GM18505 (cell line): Measurements from ENCODE around the gene CHMP4A.
A peak's percentile ranks its signal among the peaks of the same experiment; 100 is the strongest.
"Not testable (repeated sequence)": the region's sequence is repeated elsewhere in the genome, so short reads cannot be mapped to it uniquely, and the experiment has no call there.

Experiments
- ATAC-seq: cut with Tn5 transposase; IDR thresholded peaks from one replicate; pipeline ENCODE4 v1.9.1; 2021; ENCODE audit not compliant: unreplicated experiment
- POLR2A ChIP-seq: IDR thresholded peaks from 4 replicates; pipeline ENCODE4 v1.6.1; 2011; ENCODE audit warnings: borderline replicate concordance; ENCODE audit not compliant: insufficient read depth, insufficient read length; ENCODE audit errors: extremely low read depth

The CHMP4A gene

DNA sequence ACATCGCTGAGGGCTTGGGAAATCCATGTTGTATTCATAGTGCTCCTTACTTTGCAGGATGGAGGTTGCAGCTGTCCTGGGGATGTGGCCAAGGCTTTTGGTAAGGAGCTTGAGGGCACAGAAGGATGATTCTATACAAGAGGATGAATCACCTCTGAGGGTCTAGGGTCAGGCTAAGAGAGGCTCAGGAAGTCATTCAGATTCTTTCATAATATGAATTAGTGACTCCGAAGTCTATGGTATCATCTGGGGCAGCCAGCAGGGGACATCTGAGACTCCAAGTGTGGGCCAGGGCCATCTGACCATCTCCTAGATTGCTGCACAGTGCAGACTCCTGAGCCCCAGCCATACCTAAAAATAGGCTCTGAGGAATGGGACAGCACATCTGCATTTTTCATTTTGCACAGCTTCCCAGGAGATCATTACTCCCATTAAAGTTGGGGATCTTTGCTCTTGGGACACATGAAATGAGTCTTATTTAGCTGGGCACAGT, 24.2 kb upstream of the CHMP4A start:
- ATAC-seq, result no peak
- TF ChIP-seq POLR2A, result no peak

DNA sequence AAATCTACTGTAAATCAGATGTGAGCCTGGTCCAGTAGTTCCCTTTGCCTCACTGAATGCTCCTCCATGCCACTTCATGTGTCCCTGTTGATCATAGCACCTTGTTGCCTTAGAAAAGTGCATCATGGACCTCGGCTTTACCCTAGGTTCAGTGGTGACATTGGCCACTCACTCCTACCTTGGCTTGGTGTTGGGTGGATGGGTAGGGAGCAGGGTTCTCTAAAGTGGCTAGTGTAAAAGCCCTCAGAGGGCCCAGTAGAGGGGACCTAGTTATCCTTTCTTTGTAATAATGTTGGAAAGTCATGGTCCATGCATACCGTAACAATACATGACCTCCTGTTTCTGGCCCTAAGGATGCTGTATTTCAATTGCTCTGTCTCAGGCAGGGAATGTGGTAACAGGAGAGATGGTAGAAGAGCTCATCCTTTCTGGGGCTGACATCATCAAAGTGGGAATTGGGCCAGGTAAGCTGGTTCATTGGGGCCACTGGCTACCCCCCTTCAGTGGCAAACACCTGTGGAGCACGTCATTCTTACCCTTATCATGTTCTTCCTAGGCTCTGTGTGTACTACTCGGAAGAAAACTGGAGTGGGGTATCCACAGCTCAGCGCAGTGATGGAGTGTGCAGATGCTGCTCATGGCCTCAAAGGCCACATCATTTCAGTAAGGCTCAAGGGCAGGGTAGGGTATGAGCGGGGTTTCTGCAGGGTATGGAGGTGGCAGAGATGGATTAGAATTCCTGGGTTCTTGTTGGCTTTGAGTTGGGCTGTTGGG, 23.6 kb upstream of the CHMP4A start:
- ATAC-seq, result no peak
- no peak for TF ChIP-seq POLR2A

DNA sequence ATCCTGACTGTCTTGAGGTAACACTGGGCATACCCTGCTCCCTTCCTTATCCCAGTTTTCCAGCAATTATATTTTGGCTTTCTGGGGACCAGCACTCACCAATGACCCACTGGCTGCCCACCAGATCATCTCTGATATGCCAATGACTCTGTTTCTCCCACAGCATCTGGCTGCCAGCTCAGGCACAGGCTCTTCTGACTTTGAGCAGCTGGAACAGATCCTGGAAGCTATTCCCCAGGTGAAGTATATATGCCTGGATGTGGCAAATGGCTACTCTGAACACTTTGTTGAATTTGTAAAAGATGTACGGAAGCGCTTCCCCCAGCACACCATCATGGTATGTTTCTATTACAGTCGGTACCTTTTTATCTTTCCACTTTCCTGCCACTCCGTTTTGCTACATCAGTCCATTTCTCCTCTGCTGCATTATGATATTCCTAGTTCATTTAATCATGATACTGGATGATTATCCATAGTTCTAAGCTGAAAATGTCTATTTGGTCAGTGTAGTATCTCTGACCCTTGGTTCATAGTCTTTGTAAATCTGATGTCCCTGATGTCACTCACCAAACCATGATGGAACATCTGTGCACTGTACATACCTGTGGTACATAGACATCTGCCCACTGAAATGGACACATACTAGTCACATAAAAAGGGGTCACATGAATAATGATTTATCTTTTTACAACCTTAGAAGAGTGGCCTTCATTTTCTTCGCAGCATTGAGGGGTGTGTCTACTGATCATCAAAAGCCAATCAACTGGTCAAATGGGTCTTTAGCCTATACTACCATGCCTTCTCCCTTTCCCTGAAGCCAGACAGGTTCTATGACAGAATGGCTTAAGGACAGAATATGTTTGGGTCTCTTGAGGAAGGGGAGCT, 22.8 kb upstream of the CHMP4A start:
- no peak for ATAC-seq
- TF ChIP-seq POLR2A, result no peak

DNA sequence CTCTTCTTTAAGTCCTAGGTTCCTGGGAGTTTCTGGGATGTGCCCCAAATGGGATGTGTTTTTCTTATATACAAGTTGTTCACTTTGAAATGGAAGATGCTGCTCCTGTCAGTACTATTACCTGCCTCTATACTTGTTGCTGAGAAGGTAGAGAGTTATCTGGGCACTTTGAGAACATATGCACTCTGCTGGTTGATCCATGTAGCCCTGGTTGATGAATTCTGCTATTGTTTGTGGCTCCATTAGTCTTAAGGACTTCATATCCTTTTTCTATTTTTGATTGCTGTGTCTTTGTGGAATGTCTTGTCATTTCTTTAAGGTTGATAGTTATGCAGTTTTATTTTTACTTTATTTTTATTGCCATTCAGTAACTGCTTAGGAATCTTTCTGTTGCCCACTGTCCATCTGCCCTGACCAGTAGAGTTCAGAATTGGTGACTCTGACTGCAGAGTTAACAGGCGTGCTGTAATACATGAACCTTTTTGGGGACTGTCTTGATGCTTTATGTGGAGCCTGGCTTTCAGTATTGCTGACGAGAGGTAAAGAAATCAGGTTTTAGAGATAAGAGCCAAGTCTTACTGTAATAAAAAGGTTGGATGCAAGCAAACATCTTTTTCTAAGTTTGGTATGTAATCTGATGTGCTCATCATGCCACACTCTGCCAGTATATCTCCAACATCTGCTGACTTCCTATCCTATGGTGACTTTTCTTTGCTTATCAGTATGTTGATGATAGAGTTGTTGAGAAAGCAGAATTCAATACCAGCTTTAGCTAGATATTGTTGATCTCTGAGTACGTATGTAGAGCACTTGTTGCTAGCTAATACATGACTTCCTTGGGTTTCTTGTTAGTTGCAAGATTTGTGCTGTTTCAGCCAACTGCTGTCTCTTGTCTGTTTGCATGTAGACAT, 21.1 kb upstream of the CHMP4A start:
- ATAC-seq, result no peak
- peak; percentile 11 for TF ChIP-seq POLR2A

DNA sequence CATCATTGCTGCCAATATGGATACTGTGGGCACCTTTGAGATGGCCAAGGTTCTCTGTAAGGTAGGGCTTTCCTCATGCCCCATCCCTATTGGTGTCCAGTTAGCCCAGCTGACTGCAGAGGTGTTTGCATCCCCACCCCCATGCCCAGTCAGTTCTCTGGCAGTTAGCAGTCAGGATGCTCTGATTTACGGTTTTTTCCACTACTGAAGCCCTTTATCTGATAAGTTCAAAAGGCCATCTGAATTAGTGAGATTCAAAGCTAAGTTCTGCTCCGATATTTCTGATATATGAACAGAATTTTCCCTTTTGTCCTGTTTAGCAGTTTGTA, 20.2 kb upstream of the CHMP4A start:
- no peak for ATAC-seq
- no peak for TF ChIP-seq POLR2A

DNA sequence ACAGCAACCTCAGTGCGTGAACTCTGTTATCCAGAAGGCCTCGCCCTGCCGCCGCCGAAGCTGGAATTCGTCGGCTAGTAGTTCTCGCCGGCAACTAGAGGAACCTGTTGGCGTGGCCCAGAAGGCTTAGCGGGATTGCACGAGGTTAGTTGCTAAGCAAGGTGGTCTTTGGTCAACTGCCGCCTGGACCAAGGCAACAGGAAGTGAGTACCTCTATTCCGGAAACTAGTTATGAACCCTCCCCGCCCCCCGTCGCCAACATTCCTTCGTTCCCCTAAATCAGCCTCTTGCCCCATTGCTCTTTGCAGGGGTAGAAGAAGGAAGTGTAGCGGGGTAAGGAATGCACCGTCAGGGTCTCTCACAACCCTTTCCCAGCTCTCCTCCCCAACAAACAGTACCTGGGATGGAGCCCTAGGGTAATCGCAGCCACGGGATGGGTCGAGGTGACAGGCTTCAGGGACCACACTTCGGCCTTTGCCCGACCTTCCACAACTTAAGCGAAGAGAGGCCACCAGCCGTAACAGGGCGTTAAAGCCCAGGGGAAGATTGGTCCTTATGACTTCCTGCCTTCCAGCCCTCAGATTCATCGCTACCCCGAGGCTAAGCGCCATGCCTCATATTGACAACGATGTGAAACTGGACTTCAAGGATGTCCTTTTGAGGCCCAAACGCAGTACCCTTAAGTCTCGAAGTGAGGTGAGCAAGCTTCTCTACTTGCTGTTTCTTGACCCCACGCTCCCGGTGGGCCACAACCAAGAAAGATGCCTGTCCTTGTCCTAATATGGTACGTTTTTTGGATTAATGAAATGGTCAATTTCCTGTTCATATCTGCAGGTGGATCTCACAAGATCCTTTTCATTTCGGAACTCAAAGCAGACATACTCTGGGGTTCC, 19.6 kb upstream of the CHMP4A start, which contains the start of gene GMPR2:
Gene GMPR2 (plus strand): TSS at position 285 of the 893 bp plus-strand sequence. CDS start 325 bp downstream, at position 610.
- peak; percentile 46 for TF ChIP-seq POLR2A
- peak; percentile 54 for ATAC-seq

DNA sequence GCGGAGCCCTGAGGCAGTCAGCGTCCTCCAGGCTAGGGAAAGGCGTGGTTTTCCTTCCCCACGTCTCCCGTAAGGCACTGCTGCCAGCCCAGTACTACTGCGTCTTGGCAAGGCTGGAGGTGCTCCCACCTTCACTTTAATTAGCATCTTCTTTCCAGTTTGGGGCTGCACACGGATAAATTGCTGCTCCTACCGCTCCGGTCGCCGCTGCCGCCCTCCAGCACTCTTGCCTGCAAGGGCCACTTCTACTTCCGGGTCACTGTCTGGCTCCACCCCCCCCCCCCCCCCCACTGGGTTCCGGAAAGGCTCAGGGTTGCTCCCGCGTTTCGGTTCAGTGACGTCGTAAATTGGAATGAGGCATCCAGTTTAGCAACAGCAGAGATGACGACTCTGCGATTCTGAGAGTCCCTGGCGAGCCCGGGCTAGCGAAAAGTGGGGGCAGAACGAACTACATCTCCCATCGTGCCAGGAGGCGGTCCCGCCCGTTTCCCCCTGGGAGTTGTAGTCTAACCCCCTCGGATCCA, 18.9 kb upstream of the CHMP4A start, which contains the start of gene NEDD8:
Gene NEDD8 (minus strand): TSS at position 247 of the 524 bp plus-strand sequence. CDS start 100 bp downstream, at position 147.
- peak; percentile 61 for TF ChIP-seq POLR2A
- peak; percentile 72 for ATAC-seq

DNA sequence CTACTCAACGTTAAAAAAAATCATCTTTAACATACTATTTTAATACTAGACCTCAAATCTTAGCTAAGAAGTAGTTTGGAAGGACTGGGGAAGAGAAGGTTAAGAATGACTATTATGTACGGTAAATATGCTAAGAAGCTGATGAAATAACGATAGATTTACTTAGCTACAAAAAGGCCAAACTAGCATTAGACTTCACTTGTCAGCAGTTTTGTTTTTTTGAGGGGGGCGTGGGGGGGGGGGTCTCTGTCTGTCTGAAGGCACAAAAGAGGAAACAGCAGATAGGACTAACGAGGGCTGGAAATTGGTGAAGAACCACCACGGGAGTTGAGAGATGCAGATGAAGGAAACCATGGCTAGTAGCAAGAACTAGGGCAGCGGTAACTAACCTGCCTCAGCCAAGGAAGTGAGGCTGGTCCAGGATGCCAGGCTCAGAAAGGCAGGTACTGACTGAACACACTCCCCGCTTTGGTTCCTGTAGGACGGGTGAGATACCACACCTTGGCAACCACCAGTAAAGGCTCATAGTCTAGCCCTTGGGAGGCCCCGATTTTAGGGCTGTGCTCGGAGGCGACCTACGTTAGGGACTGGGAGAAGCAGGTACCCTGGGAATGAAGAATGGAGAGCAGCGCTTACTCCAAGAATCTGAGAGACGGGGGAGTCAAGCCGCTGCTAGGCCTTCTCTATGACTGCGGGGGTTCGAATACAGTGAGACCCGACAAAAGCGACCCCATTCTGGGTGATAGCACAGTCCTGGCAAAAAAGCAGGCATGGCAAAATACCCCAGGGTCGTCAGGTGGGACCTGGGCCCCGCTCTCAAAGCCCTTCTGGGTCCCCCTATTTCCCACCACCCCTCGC, 18.2 kb upstream of the CHMP4A start:
- no peak for TF ChIP-seq POLR2A
- peak; percentile 4 for ATAC-seq

DNA sequence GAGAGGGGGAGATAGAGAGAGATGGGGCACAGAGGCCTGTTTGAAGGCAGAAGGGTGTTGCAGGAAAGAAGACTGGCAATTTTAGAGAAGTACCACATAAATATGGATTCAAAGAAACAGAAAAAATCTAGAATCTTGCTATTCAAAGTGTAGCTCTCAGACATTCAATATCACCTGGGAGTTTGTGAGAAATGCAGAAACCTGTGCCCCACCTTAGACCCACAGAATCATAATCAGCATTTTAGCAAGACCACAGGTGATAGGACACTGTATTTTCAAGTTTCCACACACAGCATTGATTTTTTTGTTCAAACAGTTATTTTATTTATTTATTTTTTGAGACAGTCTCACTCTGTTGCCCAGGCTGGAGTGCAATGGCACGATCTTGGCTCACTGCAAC, 15.6 kb upstream of the CHMP4A start:
- no peak for TF ChIP-seq POLR2A
- ATAC-seq, result no peak

DNA sequence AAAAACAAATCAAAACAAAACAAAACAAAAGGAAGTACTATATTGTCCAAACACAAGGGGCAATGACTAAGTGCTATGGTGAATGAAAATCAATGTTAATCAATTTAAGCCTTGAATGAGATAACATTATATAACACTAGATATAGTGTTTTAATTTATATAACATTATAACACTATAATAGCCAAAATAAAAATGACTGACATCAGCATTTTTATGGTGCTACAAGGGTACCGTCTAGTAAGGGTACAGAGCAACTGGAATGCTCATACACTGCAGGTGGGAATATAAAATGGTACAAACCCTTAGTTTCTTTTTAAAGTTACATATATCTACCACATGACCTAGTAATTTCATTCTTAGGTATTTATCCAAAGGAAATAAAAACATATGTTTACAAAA, 13.2 kb upstream of the CHMP4A start:
- TF ChIP-seq POLR2A, result no peak
- no peak for ATAC-seq

DNA sequence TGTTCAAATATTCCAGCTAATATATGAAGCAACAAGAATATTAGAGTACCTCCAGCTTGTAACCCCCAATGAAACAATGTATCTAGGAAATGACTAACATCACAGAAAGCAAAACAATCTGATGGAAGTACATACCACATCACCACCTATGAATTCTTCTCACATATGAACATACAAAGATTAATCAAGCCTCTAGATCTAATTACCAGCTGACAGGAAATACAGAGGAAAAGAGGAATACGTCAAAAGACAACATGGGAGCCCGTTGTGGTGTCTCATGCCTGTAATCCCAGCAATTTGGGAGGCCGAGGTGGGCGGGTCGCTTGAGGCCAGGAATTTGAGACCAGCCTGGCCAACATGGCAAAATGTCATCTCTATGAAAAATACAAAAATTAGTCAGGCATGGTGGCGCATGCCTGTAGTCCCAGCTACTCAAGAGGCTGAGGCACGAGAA, 11.4 kb upstream of the CHMP4A start:
- TF ChIP-seq POLR2A, result no peak
- ATAC-seq, result no peak

DNA sequence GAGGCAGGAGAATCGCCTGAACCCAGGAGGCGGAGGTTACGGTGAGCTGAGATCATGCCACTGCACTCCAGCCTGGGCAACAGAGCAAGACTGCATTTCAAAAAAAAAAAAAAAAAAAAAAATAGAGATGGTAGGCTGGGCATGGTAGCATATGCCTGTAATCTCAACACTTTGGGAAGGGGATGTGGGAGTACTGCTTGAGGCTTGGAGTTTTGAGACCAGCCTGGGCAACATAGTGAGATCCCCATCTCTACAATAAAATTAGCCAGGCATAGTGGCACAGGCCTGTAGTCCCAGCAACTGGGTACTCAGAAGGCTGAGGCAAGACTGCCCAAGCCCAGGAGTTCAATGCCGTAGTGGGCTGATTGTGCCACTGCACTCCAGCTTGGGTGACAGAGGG, 9.7 kb upstream of the CHMP4A start:
- ATAC-seq, result not testable (repeated sequence)
